HepG2 (cell line): ENCODE data around the gene WDR83. TPM values are rescaled to one million over a fixed set of nuclear protein-coding genes. Genes with fewer than 3 reads are reported as not detected.

Experiments used
- ATF6 ChIP-seq: sonication (generic); formaldehyde crosslinking; conservative IDR thresholded peaks from 2 replicates; pipeline ENCODE4 v1.4.0; 2020; ENCODE audit warnings: missing genetic modification reagents
- CREB1 ChIP-seq, 2 experiments: fragments of 450-650 bp in 1 of 2; IDR thresholded peaks; 2 replicates each; pipeline ENCODE4 v1.6.1; 2016 to 2017; ENCODE audit warnings: control low read depth in 1 of 2, mild to moderate bottlenecking in 1 of 2, missing compliant biosample characterization in 1 of 2, missing genetic modification characterization in 1 of 2
- CREB3 ChIP-seq: sonication (generic); formaldehyde crosslinking; IDR thresholded peaks from 2 replicates; pipeline ENCODE4 v1.5.0; 2020; ENCODE audit warnings: missing genetic modification reagents
- ESRRA ChIP-seq: sonication (generic); formaldehyde crosslinking; IDR thresholded peaks from 2 replicates; pipeline ENCODE4 v1.5.1; 2020; ENCODE audit warnings: mild to moderate bottlenecking, low read depth, missing genetic modification reagents
- FOXK2 ChIP-seq: fragments of 450-650 bp; IDR thresholded peaks from 2 replicates; pipeline ENCODE4 v1.6.1; 2016
- GTF2F1 ChIP-seq: fragments of 150-350 bp; IDR thresholded peaks from 2 replicates; pipeline ENCODE4 v1.6.1; 2014; ENCODE audit warnings: low read length
- KMT2A ChIP-seq: sonication (generic); formaldehyde crosslinking; IDR thresholded peaks from 2 replicates; pipeline ENCODE4 v1.4.0; 2020; ENCODE audit warnings: missing genetic modification reagents
- NFE2 ChIP-seq: sonication (generic); formaldehyde crosslinking; IDR thresholded peaks from 2 replicates; pipeline ENCODE4 v1.4.0; 2020; ENCODE audit warnings: missing genetic modification reagents
- PRDM10 ChIP-seq: sonication (generic); formaldehyde crosslinking; IDR thresholded peaks from 2 replicates; pipeline ENCODE4 v1.4.0; 2020; ENCODE audit warnings: low read depth, missing genetic modification reagents
- RNF2 ChIP-seq: fragments of 450-650 bp; conservative IDR thresholded peaks from 2 replicates; pipeline ENCODE4 v1.6.1; 2016; ENCODE audit warnings: low read depth
- SKIL ChIP-seq: sonication (generic); formaldehyde crosslinking; IDR thresholded peaks from 2 replicates; pipeline ENCODE4 v1.8.0; 2022; ENCODE audit warnings: missing genetic modification reagents, mild to moderate bottlenecking, moderate library complexity, borderline replicate concordance
- SMAD9 ChIP-seq: sonication (generic); formaldehyde crosslinking; IDR thresholded peaks from 2 replicates; pipeline ENCODE4 v1.5.1; 2020; ENCODE audit warnings: mild to moderate bottlenecking, missing genetic modification reagents
- SNAPC5 ChIP-seq: sonication (generic); formaldehyde crosslinking; IDR thresholded peaks from 2 replicates; pipeline ENCODE4 v1.8.1; 2023; ENCODE audit warnings: mild to moderate bottlenecking, missing genetic modification reagents, borderline replicate concordance
- THAP11 ChIP-seq: IDR thresholded peaks from 2 replicates; pipeline ENCODE4 v1.6.1; 2016; ENCODE audit warnings: missing biosample characterization, missing genetic modification reagents
- WIZ ChIP-seq: sonication (generic); formaldehyde crosslinking; IDR thresholded peaks from 2 replicates; pipeline ENCODE4 v1.5.1; 2020; ENCODE audit warnings: mild to moderate bottlenecking, missing genetic modification reagents
- ZBTB46 ChIP-seq: sonication (generic); formaldehyde crosslinking; IDR thresholded peaks from 2 replicates; pipeline ENCODE4 v1.4.0; 2020; ENCODE audit warnings: mild to moderate bottlenecking, missing genetic modification reagents, borderline replicate concordance
- ZC3H4 ChIP-seq: sonication (generic); formaldehyde crosslinking; IDR thresholded peaks from 2 replicates; pipeline ENCODE4 v1.4.0; 2020; ENCODE audit warnings: missing genetic modification reagents, borderline replicate concordance
- ZNF451 ChIP-seq: sonication (generic); formaldehyde crosslinking; IDR thresholded peaks from 2 replicates; pipeline ENCODE4 v1.5.0; 2020; ENCODE audit warnings: mild to moderate bottlenecking, missing genetic modification reagents
- ZNF644 ChIP-seq: IDR thresholded peaks from 2 replicates; pipeline ENCODE4 v1.6.1; 2016; ENCODE audit warnings: low read depth
- ZNF792 ChIP-seq: IDR thresholded peaks from 2 replicates; pipeline ENCODE4 v1.6.1; 2016
- polyA plus RNA-seq, 8 experiments: library from polyadenylated mRNA; depleted of rRNA in 3 of 8; stranded (reverse) in 7 of 8; unstranded in 1 of 8; fragments of >200 nt; fragmentation: Illumina TruSeq in 4 of 8; extraction: Trizol in 4 of 8; gene quantifications; 2 replicates each; pipeline versions ENCODE4 v1.2.1 to v1.2.3, GENCODE V29; 2011 to 2016; ENCODE audit warnings: low read depth in 4 of 8, missing spikeins in 1 of 8, mixed read lengths in 1 of 8; ENCODE audit not compliant: insufficient read depth in 1 of 8
- total RNA-seq, 5 experiments: library from RNA; depleted of rRNA; stranded (reverse); fragments of >200 nt; fragmentation: Illumina TruSeq; extraction: Trizol; gene quantifications; 2 replicates each; pipeline ENCODE4 v1.2.3, GENCODE V29; 2016; ENCODE audit warnings: low read depth in 1 of 5

WDR83 gene
- total and polyA plus RNA-seq, 2 of the 13 experiments (the other 11 are each of a cell fraction or from before 2014, with no cell fraction given) = 4.5 to 10.7 TPM

GRCh38 chr19:12668932-12669269 is 2.3 kb downstream of the WDR83 start (continued):
- no peak for TF ChIP-seq ZBTB46 (CRISPR knock-in tag)
- no peak for TF ChIP-seq FOXK2
- peak; percentile 79; the same call in 1 of the 2 replicates for TF ChIP-seq RNF2
- no peak for TF ChIP-seq SKIL (CRISPR knock-in tag)
- no peak for TF ChIP-seq ESRRA (CRISPR knock-in tag)
- no peak for TF ChIP-seq ZNF792 (CRISPR knock-in tag)
- no peak for TF ChIP-seq ATF6 (CRISPR knock-in tag)
- TF ChIP-seq SNAPC5 (CRISPR knock-in tag) = no peak
- no peak for TF ChIP-seq KMT2A
- no peak for TF ChIP-seq WIZ
- TF ChIP-seq SMAD9 (CRISPR knock-in tag) = no peak
- no peak for TF ChIP-seq ZNF451 (CRISPR knock-in tag)
- TF ChIP-seq GTF2F1 = no peak
- no peak for TF ChIP-seq ZNF644 (CRISPR knock-in tag)
- TF ChIP-seq ZC3H4 (CRISPR knock-in tag) = no peak; the same call in 1 of the 2 replicates
- no peak for TF ChIP-seq CREB3 (CRISPR knock-in tag)
- TF ChIP-seq NFE2 (CRISPR knock-in tag) = no peak
- TF ChIP-seq PRDM10 (CRISPR knock-in tag) = no peak
- no peak for TF ChIP-seq THAP11 (CRISPR knock-in tag)
- no peak for TF ChIP-seq CREB1 (IDR thresholded peaks at IDR 0.05)
- TF ChIP-seq CREB1 (CRISPR knock-in tag; IDR thresholded peaks at IDR 0.05) = no peak
